Measurements from ENCODE around the gene PRDX6. TPM values are rescaled to one million over a fixed set of nuclear protein-coding genes. Genes with fewer than 3 reads are reported as not detected.

Gene PRDX6
- polyA plus RNA-seq, 2 of the 4 experiments (the other 2 are of a cell fraction) = 246 TPM

GRCh38 chr1:173436841-173437428 lies 40.2 kb upstream of the PRDX6 start:
- H3K4me1 ChIP-seq = no peaks in the 10 kb centered on the region
- no peak overlapping the region for H3K4me3 ChIP-seq
- no peak overlapping the region for H3K4me2 ChIP-seq
- no peak for FAIRE-seq
- no peak for DNase-seq (ENCODE audit: low read depth in 1 of 2, low spot score in 1 of 2)
- TF ChIP-seq NFE2L2 (conservative IDR thresholded peaks at IDR 0.05; ENCODE audit: low read length) = no peak
- TF ChIP-seq ESRRA (IDR thresholded peaks at IDR 0.05; ENCODE audit: borderline replicate concordance, low read length) = no peak
- TF ChIP-seq HOXB5 (CRISPR knock-in tag; IDR thresholded peaks at IDR 0.05) = no peak
- no peak for TF ChIP-seq ATOH8 (CRISPR knock-in tag; IDR thresholded peaks at IDR 0.05; ENCODE audit: low read depth)
- no peak for TF ChIP-seq EHF (CRISPR knock-in tag; IDR thresholded peaks at IDR 0.05)
- no peak for TF ChIP-seq REST (IDR thresholded peaks at IDR 0.05)
- TF ChIP-seq HOXB13 (CRISPR knock-in tag; IDR thresholded peaks at IDR 0.05; ENCODE audit: low read depth) = no peak
- TF ChIP-seq RARB (CRISPR knock-in tag; IDR thresholded peaks at IDR 0.05) = no peak
- TF ChIP-seq JUN (IDR thresholded peaks at IDR 0.05) = no peak
- TF ChIP-seq E2F6 (IDR thresholded peaks at IDR 0.05; ENCODE audit: borderline replicate concordance, low read depth) = no peak
- TF ChIP-seq PHF8 (IDR thresholded peaks at IDR 0.05; ENCODE audit: borderline replicate concordance, low read depth) = no peak
- no peak for TF ChIP-seq BHLHE40 (IDR thresholded peaks at IDR 0.05; ENCODE audit: low read depth, low read length)
- TF ChIP-seq KDM5A (IDR thresholded peaks at IDR 0.05) = no peak
- TF ChIP-seq POLR2AphosphoS2 (conservative IDR thresholded peaks at IDR 0.05; ENCODE audit: low read length) = no peak
- TF ChIP-seq RCOR1 (IDR thresholded peaks at IDR 0.05; ENCODE audit: low read depth, low read length) = no peak
- TF ChIP-seq PBX3 (IDR thresholded peaks at IDR 0.05) = no peak
- TF ChIP-seq HOXA7 (CRISPR knock-in tag; IDR thresholded peaks at IDR 0.05) = no peak
- TF ChIP-seq ZNF302 (CRISPR knock-in tag; IDR thresholded peaks at IDR 0.05) = no peak
- TF ChIP-seq ZC3H11A (IDR thresholded peaks at IDR 0.05) = no peak
- no peak for TF ChIP-seq NR3C1 (IDR thresholded peaks at IDR 0.05)
- WGBS (ENCODE audit: missing lambda C conversion rate) = 89% methylated on average over 5 of the region's 5 CpGs
- H3K9me3 ChIP-seq = no peaks in the 10 kb centered on the region
- ATAC-seq = no peak
- CTCF ChIA-PET = no interaction called here
- H3K27ac ChIP-seq = no peak overlapping the region
- POLR2A ChIA-PET = no interaction called here

GRCh38 chr1:173438675-173439074 lies 38.5 kb upstream of the PRDX6 start:
- POLR2A ChIA-PET = interaction anchor here (1.2 kb wide), 1 partner anchor 430 kb away, joined by 3 read pairs; the partner anchor contains the start of gene ZBTB37
- H3K9me3 ChIP-seq = no peaks in the 10 kb centered on the region

More at GRCh38 chr1:173438675-173439074, 38.5 kb upstream of the PRDX6 start:
- Histone ChIP-seq H3K4me1 (no peaks in the 10 kb centered on the region), H3K4me3 (no peak overlapping the region), H3K27ac (no peak overlapping the region), H3K4me2 (no peak overlapping the region)
- FAIRE-seq (no peak), ATAC-seq (no peak), DNase-seq (ENCODE audit: low read depth in 1 of 2, low spot score in 1 of 2) (no peak)
- 88% methylated on average over 2 of the region's 2 CpGs for WGBS (ENCODE audit: missing lambda C conversion rate)
- CTCF ChIA-PET = interaction anchor here (0.7 to 1.8 kb wide), 3 partner anchors 9 to 386 kb away, joined by 3 to 8 read pairs (median 3); partner anchors contain the start of gene DARS2
- TF ChIP-seq NR3C1 (IDR thresholded peaks at IDR 0.05) = no peak
- TF ChIP-seq CHD4 (IDR thresholded peaks at IDR 0.05; ENCODE audit: borderline replicate concordance) = no peak
- TF ChIP-seq PBX3 (IDR thresholded peaks at IDR 0.05) = no peak
- TF ChIP-seq, protein P1, sequence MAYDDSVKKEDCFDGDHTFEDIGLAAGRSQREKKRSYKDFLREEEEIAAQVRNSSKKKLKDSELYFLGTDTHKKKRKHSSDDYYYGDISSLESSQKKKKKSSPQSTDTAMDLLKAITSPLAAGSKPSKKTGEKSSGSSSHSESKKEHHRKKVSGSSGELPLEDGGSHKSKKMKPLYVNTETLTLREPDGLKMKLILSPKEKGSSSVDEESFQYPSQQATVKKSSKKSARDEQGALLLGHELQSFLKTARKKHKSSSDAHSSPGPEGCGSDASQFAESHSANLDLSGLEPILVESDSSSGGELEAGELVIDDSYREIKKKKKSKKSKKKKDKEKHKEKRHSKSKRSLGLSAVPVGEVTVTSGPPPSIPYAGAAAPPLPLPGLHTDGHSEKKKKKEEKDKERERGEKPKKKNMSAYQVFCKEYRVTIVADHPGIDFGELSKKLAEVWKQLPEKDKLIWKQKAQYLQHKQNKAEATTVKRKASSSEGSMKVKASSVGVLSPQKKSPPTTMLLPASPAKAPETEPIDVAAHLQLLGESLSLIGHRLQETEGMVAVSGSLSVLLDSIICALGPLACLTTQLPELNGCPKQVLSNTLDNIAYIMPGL (CRISPR knock-in tag; IDR thresholded peaks at IDR 0.05; ENCODE audit: borderline replicate concordance) = no peak
- no peak for TF ChIP-seq CHD2 (IDR thresholded peaks at IDR 0.05; ENCODE audit: low read length, partially characterized antibody)
- no peak for TF ChIP-seq EHF (CRISPR knock-in tag; IDR thresholded peaks at IDR 0.05)
- no peak for TF ChIP-seq JUNB (IDR thresholded peaks at IDR 0.05)
- TF ChIP-seq FOXS1 (CRISPR knock-in tag; IDR thresholded peaks at IDR 0.05) = no peak
- TF ChIP-seq RARB (CRISPR knock-in tag; IDR thresholded peaks at IDR 0.05) = no peak
